OCI-LY7 (cell line): ENCODE data around the gene FCHSD2. TPM values are rescaled to one million over a fixed set of nuclear protein-coding genes. Genes with fewer than 3 reads are reported as not detected.
"Not testable (repeated sequence)": the region's sequence is repeated elsewhere in the genome, so short reads cannot be mapped to it uniquely, and the experiment has no call there.

ENCODE experiments used
- BruUV-seq: library from RNA; stranded (reverse); fragments of 400-500 nt; replicated peaks from 2 replicates; lab custom pipeline; 2021; lab: Mats Ljungman, UMichigan
- CTCF ChIA-PET: fragments of 300-600 bp; sonication (Branson Sonifier 250); formaldehyde crosslinking; loops from one replicate; lab custom pipeline; 2022; ENCODE audit warnings: antibody characterized with exemption; ENCODE audit not compliant: unreplicated experiment; lab: Charles Lee
- POLR2A ChIA-PET: fragments of 300-600 bp; sonication (Branson Sonifier 250); formaldehyde crosslinking; loops from one replicate; lab custom pipeline; 2022; ENCODE audit warnings: antibody characterized with exemption; lab: Charles Lee
- DNase-seq: peaks from one replicate; pipeline ENCODE4 v3.0.0-alpha.2; 2015; ENCODE audit warnings: low spot score
- H2AFZ ChIP-seq: fragments of 200-600 bp; sonication (generic), shearing (Covaris generic); 2 replicates; pipeline ENCODE4 v1.6.1; 2014; ENCODE audit warnings: mild to moderate bottlenecking, antibody characterized with exemption, low read length, moderate library complexity
- H3K27ac ChIP-seq: fragments of 200-600 bp; sonication (generic); 2 replicates; pipeline ENCODE4 v1.5.1; 2014; ENCODE audit warnings: mixed run types, low read depth, mild to moderate bottlenecking, moderate library complexity, low read length, inconsistent platforms; ENCODE audit not compliant: poor library complexity, severe bottlenecking
- H3K36me3 ChIP-seq: fragments of 200-600 bp; sonication (generic); 2 replicates; pipeline ENCODE4 v1.6.1; 2014; ENCODE audit warnings: mild to moderate bottlenecking, antibody characterized with exemption, low read length, moderate library complexity, mixed read lengths; ENCODE audit not compliant: insufficient read depth
- H3K4me1 ChIP-seq: fragments of 200-600 bp; sonication (generic); 2 replicates; pipeline ENCODE4 v1.5.1; 2014; ENCODE audit warnings: mild to moderate bottlenecking, low read length; ENCODE audit not compliant: insufficient read depth, poor library complexity, severe bottlenecking
- H3K4me2 ChIP-seq: fragments of 200-600 bp; sonication (generic); 2 replicates; pipeline ENCODE4 v1.6.1; 2014; ENCODE audit warnings: mild to moderate bottlenecking, low read length
- H3K4me3 ChIP-seq: fragments of 200-600 bp; sonication (generic); 2 replicates; pipeline ENCODE4 v1.5.1; 2014; ENCODE audit warnings: mild to moderate bottlenecking, low read depth, low read length; ENCODE audit not compliant: poor library complexity, severe bottlenecking
- H3K79me2 ChIP-seq: fragments of 200-600 bp; sonication (generic); 2 replicates; pipeline ENCODE4 v1.6.1; 2016; ENCODE audit warnings: low read depth, mild to moderate bottlenecking, low read length, moderate library complexity, mixed read lengths; ENCODE audit not compliant: insufficient read depth
- H3K9me2 ChIP-seq: fragments of 200-600 bp; sonication (generic); 2 replicates; pipeline ENCODE4 v1.6.1; 2016; ENCODE audit warnings: mild to moderate bottlenecking, low read length, mixed read lengths; ENCODE audit not compliant: insufficient read depth
- H3K9me3 ChIP-seq: fragments of 200-600 bp; sonication (generic); 2 replicates; pipeline ENCODE4 v1.6.1; 2014; ENCODE audit warnings: mild to moderate bottlenecking, mixed run types, low read length, mixed read lengths
- H4K20me1 ChIP-seq: fragments of 200-600 bp; sonication (generic); 2 replicates; pipeline ENCODE4 v1.6.1; 2014; ENCODE audit warnings: mild to moderate bottlenecking, antibody characterized with exemption, low read length, moderate library complexity, mixed read lengths; ENCODE audit not compliant: insufficient read depth
- CTCF ChIP-seq: fragments of 200-600 bp; sonication (generic); conservative IDR thresholded peaks from 2 replicates; pipeline ENCODE4 v1.5.1; 2014; ENCODE audit warnings: mild to moderate bottlenecking, antibody characterized with exemption, low read length, moderate library complexity, mixed read lengths
- EZH2phosphoT487 ChIP-seq: fragments of 200-600 bp; sonication (generic); IDR thresholded peaks from 2 replicates; pipeline ENCODE4 v1.6.1; 2018; ENCODE audit warnings: low read depth, borderline replicate concordance, mild to moderate bottlenecking, mixed run types, antibody characterized with exemption, low read length, moderate library complexity, mixed read lengths
- intact Hi-C: fragments of 100-400 bp; cut with micrococcal nuclease; formaldehyde crosslinking; loops from one replicate; pipeline ENCODE4 v1.10.0; 2022; ENCODE audit not compliant: unreplicated experiment
- total RNA-seq, 2 experiments: library from RNA; depleted of rRNA in 1 of 2; stranded (reverse); fragments of >200 nt in 1 of 2; shearing (Covaris generic) in 1 of 2; gene quantifications; 2 replicates each; pipeline ENCODE4 v1.2.3, GENCODE V29; 2014 to 2022

FCHSD2 gene
- total RNA-seq, 2 experiments from 2014 or later = 39.0 to 147 TPM

GRCh38 chr11:72981971-72982685 lies 160.0 kb downstream of the FCHSD2 start:
- H3K27ac ChIP-seq = no peak overlapping the region
- intact Hi-C loops = no loop called here
- ChIA-PET CTCF (no interaction called here), POLR2A (no interaction called here)
- no peak overlapping the region for H3K4me3 ChIP-seq
- H3K9me2 ChIP-seq = no peaks in the 10 kb centered on the region
- peaks cover 10% of the 10 kb centered on the region; the same call in 1 of the 2 replicates for H3K9me3 ChIP-seq
- H3K36me3 ChIP-seq = peaks cover 94% of the 10 kb centered on the region
- H3K4me2 ChIP-seq = no peak overlapping the region
- H4K20me1 ChIP-seq = no peaks in the 10 kb centered on the region
- H3K4me1 ChIP-seq = no peaks in the 10 kb centered on the region
- no peak for DNase-seq
- no TSS peak for BruUV-seq
- H2AFZ ChIP-seq = no peak overlapping the region
- TF ChIP-seq EZH2phosphoT487 (no peak), CTCF (no peak)
- H3K79me2 ChIP-seq = peaks cover 3% of the 10 kb centered on the region; the same call in 1 of the 2 replicates

DNA sequence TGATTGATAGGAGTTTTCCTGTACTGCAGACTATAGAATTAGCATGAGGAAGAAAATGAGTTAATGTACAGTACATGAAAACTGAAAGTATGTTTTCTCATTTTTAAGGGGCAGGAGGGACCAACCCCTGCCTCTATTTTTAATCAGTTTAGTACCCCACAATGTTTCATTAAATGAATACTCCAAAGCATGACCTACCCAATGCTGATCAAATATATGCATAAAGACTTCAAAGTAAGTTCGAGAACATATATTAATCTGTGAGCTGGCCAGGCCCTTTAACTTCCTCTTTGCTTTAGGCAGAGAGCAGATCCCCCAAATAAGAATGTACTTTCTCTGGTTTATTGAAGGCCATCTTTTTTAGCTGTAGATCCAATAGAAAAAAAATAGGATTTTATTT lies 161.0 kb downstream of the FCHSD2 start:
- Histone ChIP-seq H3K4me2 (no peak overlapping the region), H3K27ac (no peak overlapping the region), H2AFZ (no peak overlapping the region), H3K9me3 (peaks cover 12% of the 10 kb centered on the region; the same call in 1 of the 2 replicates), H3K79me2 (peaks cover 5% of the 10 kb centered on the region; the same call in 1 of the 2 replicates), H3K4me1 (no peaks in the 10 kb centered on the region), H3K9me2 (no peaks in the 10 kb centered on the region), H3K36me3 (peaks cover 96% of the 10 kb centered on the region), H4K20me1 (no peaks in the 10 kb centered on the region), H3K4me3 (no peak overlapping the region)
- no peak for DNase-seq
- POLR2A ChIA-PET = interaction anchor here (0.6 to 1.2 kb wide), 4 partner anchors 14 to 196 kb away, joined by 3 to 4 read pairs (median 3); no protein-coding TSS in a partner anchor
- intact Hi-C loops = no loop called here
- TF ChIP-seq EZH2phosphoT487 (no peak), CTCF (no peak)
- CTCF ChIA-PET = no interaction called here
- BruUV-seq = TSS peak; percentile 7

DNA sequence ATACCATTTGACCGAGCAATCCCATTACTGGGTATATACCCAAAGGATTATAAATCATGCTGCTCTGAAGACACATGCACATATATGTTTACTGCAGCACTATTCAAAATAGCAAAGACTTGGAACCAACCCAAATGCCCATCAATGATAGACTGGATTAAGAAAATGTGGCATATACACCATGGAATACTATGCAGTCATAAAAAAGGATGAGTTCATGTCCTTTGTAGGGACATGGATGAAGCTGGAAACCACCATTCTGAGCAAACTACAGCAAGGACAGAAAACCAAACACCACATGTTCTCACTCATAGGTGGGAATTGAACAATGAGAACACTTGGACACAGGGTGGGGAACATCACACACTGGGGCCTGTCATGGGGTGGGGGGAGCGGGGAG lies 164.3 kb downstream of the FCHSD2 start:
- intact Hi-C loops, H4K20me1 ChIP-seq, H3K4me2 ChIP-seq, H3K27ac ChIP-seq, H2AFZ ChIP-seq, CTCF ChIA-PET, H3K4me3 ChIP-seq, BruUV-seq, DNase-seq, H3K4me1 ChIP-seq, H3K9me2 ChIP-seq, POLR2A ChIA-PET: not testable (repeated sequence)
- Histone ChIP-seq H3K79me2 (peaks cover 19% of the 10 kb centered on the region; the same call in 1 of the 2 replicates), H3K9me3 (peaks cover 12% of the 10 kb centered on the region; the same call in 1 of the 2 replicates), H3K36me3 (peaks cover 98% of the 10 kb centered on the region)

DNA sequence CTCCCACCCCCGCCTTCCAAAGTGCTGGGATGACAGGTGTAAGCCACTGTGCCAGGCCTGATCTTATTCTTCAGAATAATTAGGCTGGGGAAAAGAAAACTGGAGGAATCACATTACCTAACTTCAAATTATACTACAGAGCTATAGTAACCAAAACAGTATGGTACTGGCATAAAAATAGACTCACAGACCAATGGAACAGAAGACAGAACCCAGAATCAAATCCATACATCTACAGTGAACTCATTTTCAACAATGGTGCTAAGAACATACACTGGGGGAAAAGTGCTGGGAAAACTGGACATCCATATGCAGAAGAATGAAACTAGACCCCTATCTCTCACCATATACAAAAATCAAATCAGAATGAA lies 165.6 kb downstream of the FCHSD2 start:
- H3K4me3 ChIP-seq, H3K27ac ChIP-seq, H3K9me2 ChIP-seq, H4K20me1 ChIP-seq, BruUV-seq, CTCF ChIA-PET, intact Hi-C loops, H3K4me1 ChIP-seq, POLR2A ChIA-PET, DNase-seq, H3K4me2 ChIP-seq, H2AFZ ChIP-seq: not testable (repeated sequence)
- Histone ChIP-seq H3K36me3 (peaks cover 96% of the 10 kb centered on the region), H3K79me2 (peaks cover 19% of the 10 kb centered on the region; the same call in 1 of the 2 replicates), H3K9me3 (peaks cover 12% of the 10 kb centered on the region; the same call in 1 of the 2 replicates)
